Panc1 (cell line): ENCODE data around the gene PHLDB2. TPM values are rescaled to one million over a fixed set of nuclear protein-coding genes. Genes with fewer than 3 reads are reported as not detected.

ENCODE experiments used
- ATAC-seq: fragments of 200-7000 bp; cut with Tn5 transposase; 2 replicates; pipeline ENCODE4 v1.9.1; 2020; ENCODE audit warnings: mild to moderate bottlenecking, moderate library complexity
- BruUV-seq: library from RNA; stranded (reverse); fragments of 400-500 nt; replicated peaks from 2 replicates; lab custom pipeline; 2021; lab: Mats Ljungman, UMichigan
- CTCF ChIA-PET: fragments of 300-600 bp; sonication (Branson Sonifier 250); formaldehyde crosslinking; loops from one replicate; lab custom pipeline; 2022; ENCODE audit warnings: antibody characterized with exemption; lab: Charles Lee
- POLR2A ChIA-PET: fragments of 300-600 bp; sonication (Branson Sonifier 250); formaldehyde crosslinking; loops from one replicate; lab custom pipeline; 2022; ENCODE audit warnings: antibody characterized with exemption; lab: Charles Lee
- DNase-seq: peaks from one replicate; pipeline ENCODE4 v3.0.0-alpha.2; 2010; ENCODE audit warnings: low read depth, low spot score
- H3K27ac ChIP-seq: 2 replicates; pipeline ENCODE4 v1.5.1; 2011; ENCODE audit warnings: mild to moderate bottlenecking, low read length, inconsistent platforms
- H3K27me3 ChIP-seq: fragments of 200-500 bp; sonication (Bioruptor generic); 2 replicates; pipeline ENCODE4 v1.6.0; 2014; ENCODE audit warnings: low read length, inconsistent platforms; ENCODE audit not compliant: control insufficient read depth, insufficient read depth
- H3K36me3 ChIP-seq: fragments of 200-500 bp; sonication (Bioruptor generic); 2 replicates; pipeline ENCODE4 v1.5.1; 2014; ENCODE audit warnings: inconsistent platforms, mild to moderate bottlenecking, low read length, moderate library complexity; ENCODE audit not compliant: control insufficient read depth, insufficient read depth
- H3K4me1 ChIP-seq: 2 replicates; pipeline ENCODE4 v1.5.1; 2011; ENCODE audit warnings: inconsistent platforms, mild to moderate bottlenecking, low read length, moderate library complexity; ENCODE audit not compliant: control insufficient read depth, insufficient read depth
- H3K4me3 ChIP-seq, 2 experiments: 2 replicates each; pipeline ENCODE4 v1.5.1; 2011 to 2012; ENCODE audit warnings: low read depth in 2 of 2, low read length in 2 of 2, mild to moderate bottlenecking in 2 of 2, inconsistent platforms in 1 of 2, moderate library complexity in 1 of 2
- H3K9me3 ChIP-seq: fragments of 200-500 bp; sonication (Bioruptor generic); 2 replicates; pipeline ENCODE4 v1.5.1; 2014; ENCODE audit warnings: low read depth, mild to moderate bottlenecking, inconsistent platforms, low read length, moderate library complexity; ENCODE audit not compliant: control insufficient read depth, insufficient read depth
- CTCF ChIP-seq: fragments of 450-650 bp; IDR thresholded peaks from 2 replicates; pipeline ENCODE4 v1.5.1; 2017; ENCODE audit warnings: mild to moderate bottlenecking
- POLR2AphosphoS5 ChIP-seq: IDR thresholded peaks from 2 replicates; pipeline ENCODE4 v1.6.1; 2012; ENCODE audit warnings: mild to moderate bottlenecking, low read depth, low read length, moderate library complexity
- REST ChIP-seq, 2 experiments: IDR thresholded peaks; 2 replicates each; pipeline ENCODE4 v1.6.1; 2011 to 2012; ENCODE audit warnings: low read depth in 2 of 2, control low read depth in 1 of 2, low read length in 1 of 2, mild to moderate bottlenecking in 1 of 2, moderate library complexity in 1 of 2; ENCODE audit not compliant: insufficient read depth in 1 of 2
- SIN3A ChIP-seq: IDR thresholded peaks from 2 replicates; pipeline ENCODE4 v1.6.1; 2012; ENCODE audit warnings: low read depth, mild to moderate bottlenecking, low read length, moderate library complexity, borderline replicate concordance; ENCODE audit not compliant: insufficient read depth
- TCF7L2 ChIP-seq: IDR thresholded peaks from 2 replicates; pipeline ENCODE4 v1.6.1; 2011; ENCODE audit warnings: mild to moderate bottlenecking, low read depth, low read length, inconsistent platforms
- in situ Hi-C: cut with HindIII; loops from 2 replicates; pipeline ENCODE4 v1.10.0; 2016; ENCODE audit warnings: low sequenced_read_pairs, low pct_unique_long_range_greater_than_20kb
- intact Hi-C: fragments of 100-400 bp; cut with micrococcal nuclease; formaldehyde crosslinking; loops from one replicate; pipeline ENCODE4 v1.10.0; 2022; ENCODE audit not compliant: unreplicated experiment
- total RNA-seq: library from RNA; stranded (reverse); gene quantifications from one replicate; pipeline ENCODE4 v1.2.1, GENCODE V29; 2021; ENCODE audit not compliant: unreplicated experiment

PHLDB2 gene
- total RNA-seq, 1 experiment from 2014 or later, result 11.3 TPM

GRCh38 chr3:111838133-111838532 lies 20.9 kb upstream of the PHLDB2 start:
- H3K27me3 ChIP-seq, result peaks cover 7% of the 10 kb centered on the region
- H3K4me3 ChIP-seq, result no peak overlapping the region
- POLR2A ChIA-PET, result no interaction called here
- CTCF ChIA-PET, result no interaction called here
- H3K4me1 ChIP-seq, result no peaks in the 10 kb centered on the region
- no peak overlapping the region for H3K27ac ChIP-seq
- no peaks in the 10 kb centered on the region for H3K36me3 ChIP-seq
- in situ Hi-C loops, result no loop called here
- intact Hi-C loops, result no loop called here
- ATAC-seq (no peak), DNase-seq (no peak)
- no TSS peak for BruUV-seq
- no peaks in the 10 kb centered on the region for H3K9me3 ChIP-seq
- TF ChIP-seq REST (IDR thresholded peaks at IDR 0.05; ENCODE audit: insufficient read depth in 1 of 2, low read depth in 2 of 2, low read length in 1 of 2), result no peak
- TF ChIP-seq CTCF, result no peak

GRCh38 chr3:111846039-111846438 lies 13.0 kb upstream of the PHLDB2 start:
- Histone ChIP-seq H3K36me3 (no peaks in the 10 kb centered on the region), H3K27me3 (peaks cover 5% of the 10 kb centered on the region), H3K9me3 (no peaks in the 10 kb centered on the region), H3K4me1 (no peaks in the 10 kb centered on the region), H3K27ac (no peak overlapping the region), H3K4me3 (no peak overlapping the region)
- ChIA-PET POLR2A (no interaction called here), CTCF (no interaction called here)
- TF ChIP-seq TCF7L2 (no peak), SIN3A (no peak), POLR2AphosphoS5 (no peak), CTCF (no peak), REST (IDR thresholded peaks at IDR 0.05; ENCODE audit: insufficient read depth in 1 of 2, low read depth in 2 of 2, low read length in 1 of 2) (no peak)
- ATAC-seq (no peak), DNase-seq (no peak)
- intact Hi-C loops (no loop called here), in situ Hi-C loops (no loop called here)
- no TSS peak for BruUV-seq
